ENCODE results near the gene SEMA3D. TPM values are rescaled to one million over a fixed set of nuclear protein-coding genes. Genes with fewer than 3 reads are reported as not detected.

Gene SEMA3D
- total RNA-seq, 1 experiment from 2014 or later, result 23.3 TPM

- TF ChIP-seq EZH2 (IDR thresholded peaks at IDR 0.05; ENCODE audit: borderline replicate concordance, low read depth, low read length, poor library complexity, severe bottlenecking) (no peak), CTCF (conservative IDR thresholded peaks at IDR 0.05; ENCODE audit: low read depth, low read length) (no peak)
- intact Hi-C loops (cut with micrococcal nuclease; ENCODE audit: unreplicated experiment), result no loop called here
- Histone ChIP-seq H3K9me3 (ENCODE audit: low read depth, low read length, poor library complexity, severe bottlenecking) (no peaks in the 10 kb centered on the region), H3K36me3 (ENCODE audit: insufficient read depth, low read length, poor library complexity, severe bottlenecking) (no peaks in the 10 kb centered on the region), H3K4me3 (ENCODE audit: low read depth, low read length, poor library complexity, severe bottlenecking) (no peak overlapping the region), H3K27ac (ENCODE audit: low read depth, low read length, poor library complexity, severe bottlenecking) (no peak overlapping the region), H3K27me3 (replicated peaks; ENCODE audit: insufficient read depth, low read depth, low read length, poor library complexity) (no peaks in the 10 kb centered on the region), H3K4me1 (ENCODE audit: insufficient read depth, low read length, poor library complexity, severe bottlenecking) (peaks cover 42% of the 10 kb centered on the region)
- ChIA-PET POLR2A (ENCODE audit: low non-redundant PET) (no interaction called here), CTCF (no interaction called here)
- no TSS peak for BruUV-seq (replicated peaks)
- DNase-seq (ENCODE audit: low spot score), result no peak
Observed at GRCh38 chr7:85062651-85063050, 124.2 kb downstream of the SEMA3D start.

DNA sequence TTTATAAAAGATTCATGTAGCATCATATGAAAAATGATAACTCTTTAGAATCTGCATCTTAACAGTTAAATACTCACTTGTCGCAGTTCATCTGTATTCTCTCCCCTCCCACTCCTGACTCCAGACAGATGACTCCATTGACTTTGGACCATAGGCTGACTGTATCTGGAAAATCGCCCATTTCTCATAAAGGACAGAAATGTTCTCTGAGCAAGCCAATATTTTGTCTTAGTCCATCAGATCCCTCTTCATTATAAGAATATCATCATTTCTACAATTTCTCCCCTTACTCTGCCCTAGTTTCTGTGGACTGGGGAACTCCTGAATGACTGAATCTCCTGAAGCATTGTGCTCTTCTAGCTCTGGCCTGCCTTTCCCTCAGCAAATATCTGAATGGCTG lies 125.4 kb downstream of the SEMA3D start:
- no peaks in the 10 kb centered on the region for H3K36me3 ChIP-seq (ENCODE audit: insufficient read depth, low read length, poor library complexity, severe bottlenecking)
- intact Hi-C loops (cut with micrococcal nuclease; ENCODE audit: unreplicated experiment), result no loop called here
- ChIA-PET POLR2A (ENCODE audit: low non-redundant PET) (no interaction called here), CTCF (no interaction called here)
- no peak for TF ChIP-seq EZH2 (IDR thresholded peaks at IDR 0.05; ENCODE audit: borderline replicate concordance, low read depth, low read length, poor library complexity, severe bottlenecking)
- TF ChIP-seq CTCF (conservative IDR thresholded peaks at IDR 0.05; ENCODE audit: low read depth, low read length), result no peak
- no peaks in the 10 kb centered on the region for H3K9me3 ChIP-seq (ENCODE audit: low read depth, low read length, poor library complexity, severe bottlenecking)
- H3K27ac ChIP-seq (ENCODE audit: low read depth, low read length, poor library complexity, severe bottlenecking), result no peak overlapping the region
- H3K4me1 ChIP-seq (ENCODE audit: insufficient read depth, low read length, poor library complexity, severe bottlenecking), result peaks cover 31% of the 10 kb centered on the region
- H3K27me3 ChIP-seq (replicated peaks; ENCODE audit: insufficient read depth, low read depth, low read length, poor library complexity), result no peaks in the 10 kb centered on the region
- no peak for DNase-seq (ENCODE audit: low spot score)
- no peak overlapping the region for H3K4me3 ChIP-seq (ENCODE audit: low read depth, low read length, poor library complexity, severe bottlenecking)
- no TSS peak for BruUV-seq (replicated peaks)

DNA sequence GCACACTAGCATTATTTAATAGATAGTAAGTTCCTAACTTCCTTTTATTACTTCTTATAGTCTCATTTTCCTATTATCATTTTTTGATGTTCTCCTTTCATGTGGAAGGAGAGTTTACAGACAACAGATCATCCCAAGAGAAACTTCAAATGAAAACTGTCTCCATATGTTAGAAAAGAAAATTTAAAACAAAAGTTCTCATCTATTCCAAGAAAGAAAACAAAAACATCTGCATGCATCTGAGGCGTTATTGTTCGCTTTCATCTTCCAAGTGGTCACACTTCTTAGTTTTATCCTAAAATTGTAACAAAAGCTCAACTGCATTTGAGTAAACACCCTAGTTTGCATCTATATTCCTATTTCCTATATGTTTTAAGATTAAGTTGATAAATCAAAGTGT lies 126.2 kb downstream of the SEMA3D start:
- Histone ChIP-seq H3K4me3 (ENCODE audit: low read depth, low read length, poor library complexity, severe bottlenecking) (no peak overlapping the region), H3K4me1 (ENCODE audit: insufficient read depth, low read length, poor library complexity, severe bottlenecking) (peaks cover 23% of the 10 kb centered on the region), H3K27ac (ENCODE audit: low read depth, low read length, poor library complexity, severe bottlenecking) (no peak overlapping the region), H3K36me3 (ENCODE audit: insufficient read depth, low read length, poor library complexity, severe bottlenecking) (no peaks in the 10 kb centered on the region), H3K9me3 (ENCODE audit: low read depth, low read length, poor library complexity, severe bottlenecking) (no peaks in the 10 kb centered on the region), H3K27me3 (replicated peaks; ENCODE audit: insufficient read depth, low read depth, low read length, poor library complexity) (no peaks in the 10 kb centered on the region)
- BruUV-seq (replicated peaks), result no TSS peak
- DNase-seq (ENCODE audit: low spot score), result no peak
- CTCF ChIA-PET, result no interaction called here
- POLR2A ChIA-PET (ENCODE audit: low non-redundant PET), result no interaction called here
- TF ChIP-seq CTCF (conservative IDR thresholded peaks at IDR 0.05; ENCODE audit: low read depth, low read length), result no peak
- no peak for TF ChIP-seq EZH2 (IDR thresholded peaks at IDR 0.05; ENCODE audit: borderline replicate concordance, low read depth, low read length, poor library complexity, severe bottlenecking)
- intact Hi-C loops (cut with micrococcal nuclease; ENCODE audit: unreplicated experiment), result no loop called here

Measured in A673 (cell line).